Activated CD8-positive, alpha-beta memory T cell treated with anti-CD3 and anti-CD28 coated beads, Interleukin-2, amount 50 U/mL, for 4 hours (primary cell): ENCODE data around the gene GRIA4.
"Not testable (repeated sequence)": the region's sequence is repeated elsewhere in the genome, so short reads cannot be mapped to it uniquely, and the experiment has no call there.

ENCODE experiments used
- DNase-seq: peaks from one replicate; pipeline ENCODE4 v3.0.0-alpha.2; 2020

Gene GRIA4

GRCh38 chr11:105723269-105723668, 113.4 kb downstream of the GRIA4 start:
- no peak for DNase-seq

GRCh38 chr11:105732611-105733010, 122.7 kb downstream of the GRIA4 start:
- DNase-seq, result no peak

GRCh38 chr11:105734426-105734825, 124.6 kb downstream of the GRIA4 start:
- DNase-seq, result no peak

- no peak for DNase-seq
These were observed 128.4 kb downstream of the GRIA4 start for GRCh38 chr11:105738251-105738650.

- DNase-seq, result no peak
These were observed 129.3 kb downstream of the GRIA4 start for GRCh38 chr11:105738986-105739795.

- no peak for DNase-seq
These were observed 130.5 kb downstream of the GRIA4 start for GRCh38 chr11:105740164-105740903.

GRCh38 chr11:105741488-105742020, 131.7 kb downstream of the GRIA4 start:
- DNase-seq, result no peak

- DNase-seq, result no peak
These were observed 144.4 kb downstream of the GRIA4 start for GRCh38 chr11:105754260-105754659.

- no peak for DNase-seq
These were observed 144.8 kb downstream of the GRIA4 start for GRCh38 chr11:105754716-105755115.

- DNase-seq, result no peak
These were observed 147.2 kb downstream of the GRIA4 start for GRCh38 chr11:105757107-105757506.

GRCh38 chr11:105763594-105763993, 153.7 kb downstream of the GRIA4 start:
- DNase-seq, result no peak

GRCh38 chr11:105767931-105768330, 158.1 kb downstream of the GRIA4 start:
- DNase-seq, result no peak

GRCh38 chr11:105769627-105770026, 159.8 kb downstream of the GRIA4 start:
- DNase-seq, result no peak

- DNase-seq, result not testable (repeated sequence)
These were observed 163.6 kb downstream of the GRIA4 start for GRCh38 chr11:105773452-105773851.

- no peak for DNase-seq
These were observed 165.0 kb downstream of the GRIA4 start for GRCh38 chr11:105774899-105775298.

- DNase-seq, result no peak
These were observed 171.1 kb downstream of the GRIA4 start for GRCh38 chr11:105780781-105781525.

- DNase-seq, result no peak
These were observed 171.9 kb downstream of the GRIA4 start for GRCh38 chr11:105781807-105782206.

GRCh38 chr11:105783216-105783615, 173.3 kb downstream of the GRIA4 start:
- no peak for DNase-seq

GRCh38 chr11:105785850-105786249, 176.0 kb downstream of the GRIA4 start:
- DNase-seq, result not testable (repeated sequence)

- DNase-seq, result no peak
These were observed 176.9 kb downstream of the GRIA4 start for GRCh38 chr11:105786741-105787140.

- DNase-seq, result no peak
These were observed 179.9 kb downstream of the GRIA4 start for GRCh38 chr11:105789579-105790420.

GRCh38 chr11:105790840-105791239, 181.0 kb downstream of the GRIA4 start:
- DNase-seq, result no peak
